Endothelial cell of umbilical vein (primary cell): ENCODE data around the gene GSKIP. TPM values are rescaled to one million over a fixed set of nuclear protein-coding genes. Genes with fewer than 3 reads are reported as not detected.

Experiments
- BruUV-seq: library from RNA; stranded (reverse); fragments of 400-500 nt; replicated peaks from 2 replicates; lab custom pipeline; 2021; lab: Mats Ljungman, UMichigan
- CTCF ChIA-PET: fragments of 300-600, 350-600 bp; sonication (Branson Sonifier 250); formaldehyde crosslinking; loops from one replicate; lab custom pipeline; 2021; ENCODE audit warnings: antibody characterized with exemption, inconsistent platforms; lab: Charles Lee
- POLR2A ChIA-PET: fragments of 300-600, 350-600 bp; sonication (Branson Sonifier 250); formaldehyde crosslinking; loops from one replicate; lab custom pipeline; 2021; ENCODE audit warnings: antibody characterized with exemption, inconsistent platforms; lab: Charles Lee
- DNase-seq: peaks from one replicate; pipeline ENCODE4 v3.0.0-alpha.2; 2011; ENCODE audit warnings: low read depth, low spot score
- FAIRE-seq: peaks from 2 replicates; lab custom pipeline; 2011; peaks lifted over from hg19 to GRCh38; lab: Jason Lieb, UNC
- H2AFZ ChIP-seq: 2 replicates; pipeline ENCODE4 v1.6.0; 2012; ENCODE audit warnings: low read depth, low read length, control low read depth, inconsistent platforms
- H3K27ac ChIP-seq: 2 replicates; pipeline ENCODE4 v1.5.1; 2011; ENCODE audit warnings: low read depth, mild to moderate bottlenecking, control low read depth, low read length, moderate library complexity; ENCODE audit not compliant: insufficient read depth
- H3K27me3 ChIP-seq, 2 experiments: 2 replicates each; pipeline versions ENCODE4 v1.6.0 to v1.6.1; 2011; ENCODE audit warnings: low read length in 2 of 2, mixed read lengths in 1 of 2; ENCODE audit not compliant: control insufficient read depth in 2 of 2, insufficient read depth in 2 of 2
- H3K36me3 ChIP-seq, 2 experiments: 2 replicates in 1 of 2; 3 replicates in 1 of 2; pipeline ENCODE4 v1.5.1; 2011; ENCODE audit warnings: low read length in 2 of 2, mild to moderate bottlenecking in 1 of 2, moderate library complexity in 1 of 2; ENCODE audit not compliant: control insufficient read depth in 2 of 2, insufficient read depth in 2 of 2; ENCODE audit errors: extremely low read depth in 1 of 2
- H3K4me1 ChIP-seq: 3 replicates; pipeline ENCODE4 v1.5.1; 2011; ENCODE audit warnings: mild to moderate bottlenecking, low read length; ENCODE audit not compliant: control insufficient read depth, insufficient read depth; ENCODE audit errors: extremely low read depth
- H3K4me2 ChIP-seq: 2 replicates; pipeline ENCODE4 v1.6.1; 2011; ENCODE audit warnings: low read length, control low read depth, mixed read lengths; ENCODE audit not compliant: insufficient read depth
- H3K4me3 ChIP-seq, 3 experiments: fragments of 200-600 bp in 1 of 3; sonication (generic), shearing (Covaris generic) in 1 of 3; replicated peaks in 1 of 3; 2 replicates each; pipeline ENCODE4 v1.5.1; 2011 to 2016; ENCODE audit warnings: control low read depth in 3 of 3, low read length in 3 of 3, mild to moderate bottlenecking in 2 of 3, inconsistent platforms in 1 of 3, low read depth in 1 of 3, moderate library complexity in 1 of 3; ENCODE audit not compliant: insufficient read depth in 1 of 3
- H3K79me2 ChIP-seq: 2 replicates; pipeline ENCODE4 v1.6.0; 2012; ENCODE audit warnings: low read length, inconsistent platforms; ENCODE audit not compliant: control insufficient read depth, insufficient read depth
- H3K9ac ChIP-seq: replicated peaks from 2 replicates; pipeline ENCODE3; 2011; ENCODE audit warnings: low read length, control low read depth; ENCODE audit not compliant: insufficient read depth; ENCODE audit errors: extremely low read depth
- H3K9me1 ChIP-seq: replicated peaks from 3 replicates; pipeline ENCODE4 v1.6.0; 2011; ENCODE audit warnings: mild to moderate bottlenecking, low read length; ENCODE audit not compliant: control insufficient read depth, insufficient read depth; ENCODE audit errors: extremely low read depth
- H3K9me3 ChIP-seq: replicated peaks from 2 replicates; pipeline ENCODE4 v1.5.1; 2012; ENCODE audit warnings: low read length, inconsistent platforms; ENCODE audit not compliant: control insufficient read depth, insufficient read depth
- H4K20me1 ChIP-seq: replicated peaks from 2 replicates; pipeline ENCODE3; 2011; ENCODE audit warnings: mild to moderate bottlenecking, low read length; ENCODE audit not compliant: control insufficient read depth, insufficient read depth; ENCODE audit errors: extremely low read depth
- EZH2 ChIP-seq: IDR thresholded peaks from 2 replicates; pipeline ENCODE4 v1.6.1; 2012; ENCODE audit warnings: borderline replicate concordance, low read depth, mild to moderate bottlenecking, moderate library complexity, low read length, inconsistent platforms; ENCODE audit not compliant: severe bottlenecking
- FOS ChIP-seq: IDR thresholded peaks from 2 replicates; pipeline ENCODE4 v1.6.1; 2011; ENCODE audit warnings: mild to moderate bottlenecking, low read length, moderate library complexity, borderline replicate concordance; ENCODE audit not compliant: insufficient read depth
- GATA2 ChIP-seq: IDR thresholded peaks from 2 replicates; pipeline ENCODE4 v1.7.0; 2011; ENCODE audit warnings: low read depth, mild to moderate bottlenecking, moderate library complexity, mixed read lengths, low read length; ENCODE audit not compliant: insufficient read length, insufficient read depth
- JUN ChIP-seq: IDR thresholded peaks from 2 replicates; pipeline ENCODE4 v1.6.1; 2011; ENCODE audit warnings: borderline replicate concordance, low read depth; ENCODE audit not compliant: insufficient read length, insufficient read depth
- MYC ChIP-seq: IDR thresholded peaks from one replicate; pipeline ENCODE4 v1.6.1; 2011; ENCODE audit warnings: mild to moderate bottlenecking, low read depth, low read length
- POLR2A ChIP-seq: IDR thresholded peaks from 2 replicates; pipeline ENCODE4 v1.6.1; 2012; ENCODE audit warnings: low read depth, mild to moderate bottlenecking, control low read depth, low read length
- POLR2AphosphoS5 ChIP-seq: IDR thresholded peaks from 2 replicates; pipeline ENCODE4 v1.6.1; 2012; ENCODE audit warnings: low read depth, mild to moderate bottlenecking, control low read depth, low read length, moderate library complexity; ENCODE audit not compliant: insufficient read depth
- dilution Hi-C: fragments of 300-500 bp; cut with MboI; formaldehyde crosslinking; loops from one replicate; pipeline ENCODE4 v1.15.0; 2019; ENCODE audit warnings: low sequenced_read_pairs; ENCODE audit not compliant: extremely low pct_ligation_motif_present
- intact Hi-C: fragments of 100-400 bp; cut with micrococcal nuclease; formaldehyde crosslinking; loops from one replicate; pipeline ENCODE4 v1.10.0; 2022
- polyA plus RNA-seq, 4 experiments: library from polyadenylated mRNA; depleted of rRNA in 3 of 4; stranded (reverse) in 3 of 4; unstranded in 1 of 4; fragments of >200 nt; gene quantifications; 2 replicates each; pipeline versions ENCODE4 v1.2.1 to v1.2.3, GENCODE V29; 2011 to 2012; ENCODE audit warnings: missing spikeins in 1 of 4
- small RNA-seq: library from RNA; depleted of rRNA; stranded (forward); fragments of <200 nt; gene quantifications from one replicate; pipeline ENCODE3, GENCODE V24; 2012; ENCODE audit warnings: low replicate concordance, low read depth; ENCODE audit not compliant: insufficient read depth, insufficient read length
- total RNA-seq: library from RNA; stranded (reverse); gene quantifications from 2 replicates; pipeline ENCODE4 v1.2.3, GENCODE V29; 2021
- TF ChIP-seq, protein P1 (sequence below), 2 donors: IDR thresholded peaks; 1 replicate in 1 of 2; 2 replicates in 1 of 2; pipeline ENCODE4 v1.5.1; 2011; ENCODE audit warnings: low read length in 2 of 2, mild to moderate bottlenecking in 2 of 2, moderate library complexity in 2 of 2, control low read depth in 1 of 2, inconsistent platforms in 1 of 2, low read depth in 1 of 2; ENCODE audit not compliant: insufficient read depth in 1 of 2; ENCODE audit errors: extremely low read depth in 1 of 2
- TF ChIP-seq, protein P2 (sequence below): IDR thresholded peaks from 2 replicates; pipeline ENCODE4 v1.6.1; 2011; ENCODE audit not compliant: insufficient read depth, insufficient read length

GSKIP gene
- total and polyA plus RNA-seq, 2 donors (not counting 3 experiments of a cell fraction or from before 2014, with no cell fraction given): 9.2 to 15.9 TPM

DNA sequence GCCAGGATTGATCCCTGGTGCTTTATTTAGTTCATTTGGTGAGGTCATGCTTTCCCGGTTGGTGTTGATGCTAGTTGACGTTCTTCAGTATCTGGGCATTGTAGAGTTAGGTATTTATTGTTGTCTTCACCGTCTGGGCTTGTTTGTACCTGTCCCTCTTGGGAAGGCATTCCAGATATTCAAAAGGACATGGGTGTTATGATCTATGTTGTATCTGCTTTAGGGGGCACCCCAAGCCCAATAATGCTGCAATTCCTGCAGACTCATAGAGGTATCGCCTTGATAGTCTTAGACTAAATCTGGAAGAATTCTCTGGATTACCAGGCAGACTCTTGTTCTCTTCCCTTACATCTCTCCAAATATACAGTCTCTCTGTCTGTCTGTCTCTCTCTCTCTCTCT lies 70.7 kb downstream of the GSKIP start:
- Histone ChIP-seq H3K4me2 (no peak overlapping the region), H3K4me1 (no peaks in the 10 kb centered on the region), H2AFZ (no peak overlapping the region), H3K79me2 (no peaks in the 10 kb centered on the region), H3K27me3 (no peaks in the 10 kb centered on the region), H3K27ac (no peak overlapping the region), H3K9ac (no peak overlapping the region), H4K20me1 (no peaks in the 10 kb centered on the region), H3K9me1 (no peaks in the 10 kb centered on the region), H3K36me3 (no peaks in the 10 kb centered on the region), H3K4me3 (no peak overlapping the region), H3K9me3 (no peaks in the 10 kb centered on the region)
- no peak for DNase-seq
- BruUV-seq: no TSS peak
- intact Hi-C loops: no loop called here
- TF ChIP-seq, protein P1, sequence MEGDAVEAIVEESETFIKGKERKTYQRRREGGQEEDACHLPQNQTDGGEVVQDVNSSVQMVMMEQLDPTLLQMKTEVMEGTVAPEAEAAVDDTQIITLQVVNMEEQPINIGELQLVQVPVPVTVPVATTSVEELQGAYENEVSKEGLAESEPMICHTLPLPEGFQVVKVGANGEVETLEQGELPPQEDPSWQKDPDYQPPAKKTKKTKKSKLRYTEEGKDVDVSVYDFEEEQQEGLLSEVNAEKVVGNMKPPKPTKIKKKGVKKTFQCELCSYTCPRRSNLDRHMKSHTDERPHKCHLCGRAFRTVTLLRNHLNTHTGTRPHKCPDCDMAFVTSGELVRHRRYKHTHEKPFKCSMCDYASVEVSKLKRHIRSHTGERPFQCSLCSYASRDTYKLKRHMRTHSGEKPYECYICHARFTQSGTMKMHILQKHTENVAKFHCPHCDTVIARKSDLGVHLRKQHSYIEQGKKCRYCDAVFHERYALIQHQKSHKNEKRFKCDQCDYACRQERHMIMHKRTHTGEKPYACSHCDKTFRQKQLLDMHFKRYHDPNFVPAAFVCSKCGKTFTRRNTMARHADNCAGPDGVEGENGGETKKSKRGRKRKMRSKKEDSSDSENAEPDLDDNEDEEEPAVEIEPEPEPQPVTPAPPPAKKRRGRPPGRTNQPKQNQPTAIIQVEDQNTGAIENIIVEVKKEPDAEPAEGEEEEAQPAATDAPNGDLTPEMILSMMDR (IDR thresholded peaks at IDR 0.05; ENCODE audit: extremely low read depth in 1 of 2, insufficient read depth in 1 of 2, low read depth in 1 of 2, low read length in 2 of 2): no peak
- TF ChIP-seq JUN: no peak
- TF ChIP-seq GATA2: no peak
- no peak for TF ChIP-seq FOS
- no peak for TF ChIP-seq POLR2A
- no peak for TF ChIP-seq POLR2AphosphoS5
- TF ChIP-seq MYC: no peak
- no peak for TF ChIP-seq EZH2
- TF ChIP-seq, protein P2, sequence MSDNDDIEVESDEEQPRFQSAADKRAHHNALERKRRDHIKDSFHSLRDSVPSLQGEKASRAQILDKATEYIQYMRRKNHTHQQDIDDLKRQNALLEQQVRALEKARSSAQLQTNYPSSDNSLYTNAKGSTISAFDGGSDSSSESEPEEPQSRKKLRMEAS: no peak
- no peak for FAIRE-seq
- CTCF ChIA-PET: interaction anchor here (1.2 kb wide), 1 partner anchor 10 kb away, joined by 3 read pairs; no protein-coding TSS in a partner anchor
- POLR2A ChIA-PET: no interaction called here
- dilution Hi-C loops: no loop called here

Small RNA genes lying within 50 kb of the gene (small RNA-seq; reads per million reads assigned to genes)
- gene RNU2-33P: not detected

Other genes with a start within 250 kb of the GSKIP start
- gene BDKRB2, start 158.7 kb upstream of the GSKIP start, total RNA-seq: 0.39 and 0.77 TPM in 2 replicates
- 0.08 and 0.22 TPM in 2 replicates for gene BDKRB2, start 158.7 kb upstream of the GSKIP start, polyA plus RNA-seq
- not detected in 2 replicates for gene BDKRB1, start 107.3 kb upstream of the GSKIP start, total RNA-seq
- not detected in 2 replicates for gene BDKRB1, start 107.3 kb upstream of the GSKIP start, polyA plus RNA-seq
- gene ATG2B, start 185 bp upstream of the GSKIP start, total RNA-seq: 17.8 and 18.3 TPM in 2 replicates
- gene ATG2B, start 185 bp upstream of the GSKIP start, polyA plus RNA-seq: 4.9 and 5.9 TPM in 2 replicates
- 0.49 and 0.83 TPM in 2 replicates for gene AK7, start 28.6 kb downstream of the GSKIP start, total RNA-seq
- gene AK7, start 28.6 kb downstream of the GSKIP start, polyA plus RNA-seq: 0.18 and 0.51 TPM in 2 replicates
- gene PAPOLA, start 138.9 kb downstream of the GSKIP start, total RNA-seq: 164 and 184 TPM in 2 replicates
- 75.4 and 80.3 TPM in 2 replicates for gene PAPOLA, start 138.9 kb downstream of the GSKIP start, polyA plus RNA-seq